ENCODE results near the gene KIFC1.

KIFC1 gene

DNA sequence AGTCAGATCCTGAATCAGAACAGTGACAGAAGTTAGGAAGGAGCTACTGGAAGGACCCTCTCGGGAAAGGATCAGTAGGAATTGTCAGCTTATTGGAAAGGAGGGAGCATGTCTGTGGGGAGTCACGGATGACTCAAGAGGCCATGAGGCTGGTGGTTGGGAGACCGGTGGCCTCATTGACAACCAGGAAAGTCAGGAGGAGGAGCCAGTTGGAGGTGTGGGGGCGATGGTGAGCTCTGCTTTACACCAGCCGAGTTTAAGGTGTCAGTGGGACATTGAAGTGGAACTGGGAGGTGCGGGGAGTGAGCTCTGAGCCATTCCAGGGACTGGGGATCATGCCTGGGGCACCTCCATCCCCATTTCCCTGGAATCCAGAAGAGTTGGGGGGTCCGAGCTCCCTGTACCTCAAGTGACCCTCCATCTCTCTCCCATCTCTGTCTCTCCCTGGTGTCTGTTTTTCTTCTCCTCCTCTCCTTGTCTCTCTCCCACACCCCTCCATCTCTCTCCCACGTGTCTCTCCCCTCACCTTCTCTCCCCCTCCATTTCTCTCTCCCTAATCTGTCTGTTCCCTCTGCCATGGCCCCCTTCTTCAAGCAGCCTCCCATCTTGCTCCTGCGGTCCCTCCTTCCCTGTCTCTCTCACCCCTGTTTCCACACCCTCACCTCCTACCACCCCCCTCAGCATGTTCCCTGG, 48.5 kb downstream of the KIFC1 start:
- DNase-seq (ENCODE audit: extremely low read depth in 1 of 2, low read depth in 1 of 2) = no peak

- no peak for DNase-seq (ENCODE audit: extremely low read depth in 1 of 2, low read depth in 1 of 2)
Observed at GRCh38 chr6:33440649-33441309, 49.2 kb downstream of the KIFC1 start.

GRCh38 chr6:33441457-33441856, 49.8 kb downstream of the KIFC1 start:
- no peak for DNase-seq (ENCODE audit: extremely low read depth in 1 of 2, low read depth in 1 of 2)

DNA sequence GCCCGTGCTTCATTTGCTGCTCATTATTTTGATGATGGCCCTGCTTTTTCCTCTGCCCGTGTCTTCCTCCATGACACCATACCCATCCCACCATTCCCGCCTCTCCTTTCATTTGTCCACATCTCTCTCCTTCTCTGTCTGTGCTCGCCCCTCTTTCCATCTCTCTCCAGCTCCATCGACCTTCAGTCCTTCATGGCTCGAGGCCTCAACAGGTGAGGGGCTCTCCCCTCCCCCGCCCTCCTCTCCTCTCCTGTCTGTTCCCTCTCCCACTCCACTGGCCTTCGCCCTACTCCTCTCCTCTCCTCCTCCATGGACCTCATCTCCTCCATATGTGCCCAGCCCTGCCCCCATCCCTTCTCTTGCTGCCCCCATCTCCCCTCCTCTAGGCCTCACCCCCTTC, 50.7 kb downstream of the KIFC1 start:
- DNase-seq (ENCODE audit: extremely low read depth in 1 of 2, low read depth in 1 of 2) = no peak

DNA sequence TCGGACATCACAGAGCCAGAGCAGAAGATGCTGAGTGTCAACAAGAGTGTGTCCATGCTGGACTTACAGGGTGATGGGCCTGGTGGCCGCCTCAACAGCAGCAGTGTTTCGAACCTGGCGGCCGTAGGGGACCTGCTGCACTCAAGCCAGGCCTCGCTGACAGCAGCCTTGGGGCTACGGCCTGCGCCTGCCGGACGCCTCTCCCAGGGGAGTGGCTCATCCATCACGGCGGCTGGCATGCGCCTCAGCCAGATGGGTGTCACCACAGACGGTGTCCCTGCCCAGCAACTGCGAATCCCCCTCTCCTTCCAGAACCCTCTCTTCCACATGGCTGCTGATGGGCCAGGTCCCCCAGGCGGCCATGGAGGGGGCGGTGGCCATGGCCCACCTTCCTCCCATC, 51.4 kb downstream of the KIFC1 start:
- DNase-seq (ENCODE audit: extremely low read depth in 1 of 2, low read depth in 1 of 2) = no peak

DNA sequence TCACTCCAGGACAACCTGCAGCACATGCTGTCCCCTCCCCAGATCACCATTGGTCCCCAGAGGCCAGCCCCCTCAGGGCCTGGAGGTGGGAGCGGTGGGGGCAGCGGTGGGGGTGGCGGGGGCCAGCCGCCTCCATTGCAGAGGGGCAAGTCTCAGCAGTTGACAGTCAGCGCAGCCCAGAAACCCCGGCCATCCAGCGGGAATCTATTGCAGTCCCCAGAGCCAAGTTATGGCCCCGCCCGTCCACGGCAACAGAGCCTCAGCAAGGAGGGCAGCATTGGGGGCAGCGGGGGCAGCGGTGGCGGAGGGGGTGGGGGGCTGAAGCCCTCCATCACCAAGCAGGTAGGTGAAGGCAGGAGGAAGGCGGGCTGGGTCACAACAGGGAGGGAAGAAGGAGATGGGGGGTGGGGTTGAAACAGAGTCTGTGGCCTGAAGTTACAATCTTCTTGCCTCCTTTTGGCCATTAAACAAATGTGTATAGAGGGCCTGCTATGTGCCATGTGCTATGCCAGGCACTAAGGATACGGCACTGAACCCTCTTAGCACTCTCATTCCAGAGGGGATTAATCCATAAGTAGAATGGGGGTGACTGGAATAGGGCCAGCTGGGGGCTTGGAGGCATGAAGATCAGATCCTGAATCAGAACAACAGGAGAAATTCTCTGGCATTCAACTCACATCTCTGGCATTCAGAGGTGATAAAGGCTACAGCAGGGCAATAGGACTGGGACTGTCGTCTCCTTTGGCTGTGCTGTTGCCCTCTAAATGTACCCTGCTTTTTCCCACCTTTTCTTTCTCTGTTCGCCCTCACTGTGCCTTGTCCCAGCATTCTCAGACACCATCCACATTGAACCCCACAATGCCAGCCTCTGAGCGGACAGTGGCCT, 52.2 kb downstream of the KIFC1 start:
- no peak for DNase-seq (ENCODE audit: extremely low read depth in 1 of 2, low read depth in 1 of 2)

GRCh38 chr6:33445119-33445603, 53.5 kb downstream of the KIFC1 start:
- no peak for DNase-seq (ENCODE audit: extremely low read depth in 1 of 2, low read depth in 1 of 2)

DNA sequence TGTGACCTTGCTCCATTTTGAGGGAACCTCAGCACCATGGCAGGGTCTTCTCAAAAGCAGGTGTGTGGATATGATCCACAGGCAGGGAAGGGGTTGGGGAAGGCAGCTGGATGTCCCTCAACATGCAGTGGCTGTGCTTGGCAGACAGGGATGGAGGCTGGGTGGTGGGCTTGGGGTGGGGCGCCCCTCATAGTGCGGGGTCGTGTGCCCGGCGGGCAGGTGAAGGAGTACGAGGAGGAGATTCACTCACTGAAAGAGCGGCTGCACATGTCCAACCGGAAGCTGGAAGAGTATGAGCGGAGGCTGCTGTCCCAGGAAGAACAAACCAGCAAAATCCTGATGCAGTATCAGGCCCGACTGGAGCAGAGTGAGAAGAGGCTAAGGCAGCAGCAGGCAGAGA, 54.7 kb downstream of the KIFC1 start:
- no peak for DNase-seq (ENCODE audit: extremely low read depth in 1 of 2, low read depth in 1 of 2)

DNA sequence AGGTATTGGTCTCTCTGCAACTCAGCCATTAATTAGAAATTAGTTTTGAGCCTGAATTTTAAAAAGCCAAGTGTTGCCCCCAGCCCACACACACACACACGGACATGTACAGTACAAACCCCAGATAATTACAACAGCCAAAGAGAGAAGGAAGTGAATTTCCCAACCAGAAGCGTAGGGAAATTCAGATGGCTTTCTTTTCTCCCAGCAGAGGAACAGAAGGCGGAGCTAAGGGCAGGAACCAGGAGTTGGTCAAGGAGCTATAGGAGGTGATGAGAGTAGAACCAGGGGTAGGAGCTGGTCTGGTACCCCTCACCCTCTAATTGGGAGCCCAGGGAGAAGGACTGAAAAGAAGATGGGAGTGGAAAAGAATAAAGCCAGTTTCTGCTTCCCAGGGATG, 58.8 kb downstream of the KIFC1 start:
- DNase-seq (ENCODE audit: extremely low read depth in 1 of 2, low read depth in 1 of 2) = no peak

DNA sequence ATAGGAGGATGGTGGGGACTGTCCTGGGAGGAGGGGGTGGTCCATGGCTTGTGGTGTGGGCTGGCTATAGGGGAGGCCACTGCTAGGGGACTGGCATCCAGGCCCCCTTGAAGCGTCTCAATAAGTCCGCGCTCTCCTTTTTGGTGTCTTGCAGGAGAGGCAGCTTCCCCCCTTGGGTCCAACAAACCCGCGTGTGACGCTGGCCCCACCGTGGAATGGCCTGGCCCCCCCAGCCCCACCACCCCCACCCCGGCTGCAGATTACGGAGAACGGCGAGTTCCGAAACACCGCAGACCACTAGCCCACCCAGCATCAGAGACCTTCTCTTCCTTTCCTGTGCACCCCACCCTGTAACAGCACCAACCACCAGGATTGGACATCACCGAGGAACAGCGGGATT, 60.0 kb downstream of the KIFC1 start:
- no peak for DNase-seq (ENCODE audit: extremely low read depth in 1 of 2, low read depth in 1 of 2)

GRCh38 chr6:33452496-33452895, 60.9 kb downstream of the KIFC1 start:
- DNase-seq (ENCODE audit: extremely low read depth in 1 of 2, low read depth in 1 of 2) = no peak

GRCh38 chr6:33453393-33454008, 61.9 kb downstream of the KIFC1 start:
- DNase-seq (ENCODE audit: extremely low read depth in 1 of 2, low read depth in 1 of 2) = no peak

DNA sequence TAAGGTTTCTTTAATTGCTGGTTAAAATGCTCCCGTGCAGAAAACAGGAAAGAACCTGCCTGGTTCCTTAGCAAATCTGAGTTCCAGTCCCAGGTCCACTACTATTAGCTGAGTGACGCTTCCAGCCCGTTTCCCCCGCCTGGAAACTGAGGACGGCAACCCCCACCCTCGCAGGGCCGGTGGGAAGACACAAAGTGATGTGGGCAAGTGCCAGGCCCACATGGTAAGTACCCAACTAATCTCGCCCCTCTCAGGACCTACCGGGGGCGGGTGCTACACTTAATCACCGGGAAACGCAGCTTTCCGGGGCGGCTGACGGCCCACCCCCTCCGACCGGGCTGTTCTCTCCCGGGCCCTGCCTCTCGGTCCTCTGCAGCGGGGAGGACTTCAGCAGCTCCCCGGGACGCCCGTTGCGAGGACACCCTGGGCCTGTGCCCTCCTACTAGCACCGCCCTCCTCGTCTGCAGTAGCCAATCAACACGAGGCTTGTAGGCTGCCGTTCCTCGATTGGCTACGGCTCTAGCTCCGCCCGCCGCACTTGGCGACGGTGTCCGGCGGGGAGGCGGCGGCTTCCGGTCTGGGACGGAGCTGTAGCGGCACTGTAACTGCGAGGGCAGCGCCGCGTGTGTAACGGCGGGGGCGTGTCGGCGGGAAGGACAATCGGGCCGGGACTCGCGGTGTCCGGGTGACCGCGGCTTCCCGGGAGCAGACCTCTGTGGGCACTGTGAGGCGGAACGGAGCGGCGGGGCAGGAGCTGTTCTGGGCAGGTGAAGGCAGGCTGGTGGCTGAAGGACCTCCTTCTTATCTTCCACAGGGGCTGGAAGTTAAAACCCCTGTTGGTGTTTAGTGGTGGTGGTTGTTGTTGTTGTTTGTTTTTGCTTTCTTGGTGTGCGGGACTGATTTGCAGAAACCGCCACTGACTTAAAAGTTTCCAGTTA, 62.7 kb downstream of the KIFC1 start, which contains the start of gene ZBTB9:
Gene ZBTB9 (plus strand): TSS at position 568 of the 938 bp plus-strand sequence. CDS start 525 bp downstream, outside the sequence.
- peak; percentile 89 to 96 for DNase-seq (ENCODE audit: extremely low read depth in 1 of 2, low read depth in 1 of 2)

GRCh38 chr6:33455051-33455450, 63.4 kb downstream of the KIFC1 start:
- no peak for DNase-seq (ENCODE audit: extremely low read depth in 1 of 2, low read depth in 1 of 2)

- DNase-seq (ENCODE audit: extremely low read depth in 1 of 2, low read depth in 1 of 2) = no peak
Observed at GRCh38 chr6:33456156-33456555, 64.5 kb downstream of the KIFC1 start.

GRCh38 chr6:33458676-33459075, 67.1 kb downstream of the KIFC1 start:
- no peak for DNase-seq (ENCODE audit: extremely low read depth in 1 of 2, low read depth in 1 of 2)

- DNase-seq (ENCODE audit: extremely low read depth in 1 of 2, low read depth in 1 of 2) = no peak
Observed at GRCh38 chr6:33459226-33459625, 67.6 kb downstream of the KIFC1 start.
